A549 treated with RU486 at 1 μM for 4 hours (cell line): ENCODE data around the gene SERF2. TPM values are rescaled to one million over a fixed set of nuclear protein-coding genes. Genes with fewer than 3 reads are reported as not detected.

Source experiments
- total RNA-seq: library from RNA; stranded (reverse); fragments of 200-300 nt; extraction: Qiagen RNA extraction; gene quantifications from 5 replicates; pipeline ENCODE4 v1.2.3, GENCODE V29; 2022; ENCODE audit warnings: low read depth

The SERF2 gene
- 445 to 774 TPM (median 681 TPM) in 5 replicates for total RNA-seq

GRCh38 chr15:43791993-43792760 is at the start of gene SERF2:
SERF2 (plus strand) TSS chr15:43792320; CDS start chr15:43792377, 57 bp downstream.

DNA sequence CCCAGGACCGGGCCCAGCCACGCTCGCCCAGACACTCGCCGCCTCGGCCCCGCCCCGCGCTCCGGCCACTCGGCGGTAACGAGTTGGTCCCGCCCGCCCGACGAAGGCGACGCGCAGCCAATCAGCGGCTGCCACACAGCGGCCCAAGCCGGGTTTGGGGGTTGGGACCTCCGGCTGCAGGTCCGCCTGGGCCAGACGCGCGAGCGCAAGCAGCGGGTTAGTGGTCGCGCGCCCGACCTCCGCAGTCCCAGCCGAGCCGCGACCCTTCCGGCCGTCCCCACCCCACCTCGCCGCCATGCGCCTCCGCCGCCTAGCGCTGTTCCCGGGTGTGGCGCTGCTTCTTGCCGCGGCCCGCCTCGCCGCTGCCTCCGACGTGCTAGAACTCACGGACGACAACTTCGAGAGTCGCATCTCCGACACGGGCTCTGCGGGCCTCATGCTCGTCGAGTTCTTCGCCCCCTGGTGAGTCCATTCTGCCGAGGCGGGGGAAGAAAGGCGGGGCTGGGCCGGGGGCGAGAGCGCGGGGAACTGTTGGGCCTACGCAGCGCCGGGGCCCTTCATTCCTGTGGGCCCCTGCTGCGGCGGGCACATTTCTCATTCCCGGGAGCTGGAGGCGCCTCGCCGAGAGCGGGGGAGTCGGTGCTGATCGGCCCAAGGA is 45.7 kb upstream of the SERF2 start, which contains the start of gene PDIA3:
TSS of gene PDIA3 (plus strand) at position 194 of the 658 bp plus-strand sequence. CDS start at position 296, 102 bp downstream.

DNA sequence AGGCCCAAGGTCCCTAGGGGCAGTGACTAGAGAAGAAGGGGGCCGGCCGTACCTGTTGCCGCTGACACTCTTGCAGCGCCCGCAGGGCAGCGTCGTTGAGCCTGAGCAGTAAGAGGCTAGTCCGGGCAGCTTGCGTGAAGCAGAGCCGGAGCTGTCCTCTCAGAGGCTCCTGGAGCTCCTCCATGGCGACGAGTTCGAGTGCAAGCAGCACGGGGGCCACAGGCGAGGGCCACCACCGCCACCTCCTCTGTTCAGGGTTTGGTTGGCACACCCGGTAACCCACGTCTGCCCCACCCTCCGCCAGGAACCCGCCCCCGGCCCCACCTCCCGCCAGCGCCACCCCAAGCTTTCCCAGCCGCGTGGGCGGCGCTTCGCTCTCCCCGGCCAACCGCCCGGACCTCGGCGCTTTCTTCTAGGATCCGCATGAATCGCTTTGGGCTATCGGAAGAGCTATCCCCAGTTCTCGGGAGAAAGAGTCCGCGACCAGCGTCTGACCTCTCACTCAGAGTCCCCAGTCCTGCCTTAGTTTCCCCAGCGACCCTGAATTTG is 15.3 kb upstream of the SERF2 start, which contains the start of gene ELL3:
TSS of gene ELL3 (minus strand) at position 249 of the 549 bp plus-strand sequence. CDS start at position 184, 65 bp downstream.

DNA sequence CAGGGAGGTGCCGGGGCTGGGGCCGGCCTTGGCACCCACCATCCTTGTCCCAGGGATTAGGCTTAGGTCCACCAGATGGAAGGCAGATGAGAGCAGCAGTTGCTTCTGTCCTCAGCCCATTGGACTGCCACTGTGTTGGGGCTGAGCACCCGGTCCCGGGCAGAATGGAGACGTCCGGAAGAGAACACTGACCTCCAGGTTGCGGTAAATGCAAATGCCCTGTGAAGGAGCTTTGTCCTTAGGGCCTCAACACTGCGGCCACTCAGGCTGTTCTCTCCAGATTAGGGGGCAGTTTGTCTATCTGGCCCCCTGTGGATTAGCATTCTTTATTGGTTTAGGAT is 7.8 kb downstream of the SERF2 start, which contains the start of gene SERINC4:
TSS of gene SERINC4 (minus strand) at position 276 of the 341 bp plus-strand sequence. CDS start at position 42, 234 bp downstream.

GRCh38 chr15:43800286-43801141 is 8.4 kb downstream of the SERF2 start, which contains the start of gene HYPK:
HYPK (plus strand) TSS chr15:43800599; CDS start chr15:43800623, 24 bp downstream.

GRCh38 chr15:43824302-43825246 is 32.5 kb downstream of the SERF2 start, which contains the start of gene MFAP1:
MFAP1 (minus strand) TSS chr15:43824690; CDS start chr15:43824569, 121 bp downstream.

DNA sequence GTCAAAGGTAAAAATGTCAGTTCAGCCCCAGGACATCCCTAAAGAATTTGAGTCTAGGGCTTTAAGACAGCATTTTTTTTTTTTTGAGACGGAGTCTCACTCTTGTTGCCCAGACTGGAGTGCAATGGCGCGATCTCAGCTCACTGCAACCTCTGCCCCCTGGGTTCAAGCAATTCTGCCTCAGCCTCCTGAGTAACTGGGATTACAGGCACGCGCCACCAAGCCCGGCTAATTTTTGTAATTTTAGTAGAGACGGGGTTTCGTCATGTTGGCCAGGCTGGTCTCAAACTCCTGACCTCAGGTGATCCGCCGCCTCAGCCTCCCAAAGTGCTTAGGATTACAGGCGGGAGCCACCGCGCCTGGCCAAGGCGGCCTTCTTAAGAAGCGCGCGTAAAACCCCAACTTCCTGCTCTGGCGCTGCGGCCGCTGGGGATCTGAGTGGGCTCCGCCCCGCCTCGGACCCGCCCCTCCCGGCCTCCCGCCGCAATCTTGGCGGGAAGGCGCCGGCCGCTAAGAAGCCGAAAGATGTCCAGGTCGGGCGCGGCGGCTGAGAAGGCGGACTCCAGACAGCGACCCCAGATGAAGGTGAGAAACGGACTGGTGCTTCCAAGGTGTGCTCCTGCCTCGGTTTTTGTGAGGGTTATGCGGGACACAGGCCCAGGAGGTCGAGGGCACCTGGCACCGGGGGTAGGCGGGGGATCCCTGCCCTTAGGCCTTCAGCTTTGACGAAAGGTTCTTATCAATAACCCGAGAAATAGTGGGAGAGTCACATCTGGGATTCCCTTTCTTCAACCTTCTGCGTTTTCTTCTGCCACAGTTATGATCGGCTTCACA is 34.6 kb downstream of the SERF2 start, which contains the start of gene WDR76:
TSS of gene WDR76 (plus strand) at position 495 of the 834 bp plus-strand sequence. CDS start at position 526, 31 bp downstream.

Other genes with a start within 250 kb of the SERF2 start
- gene PPIP5K1, start 202.1 kb upstream of the SERF2 start, total RNA-seq, result 4.7 to 6.3 TPM (median 5.8 TPM) in 5 replicates
- gene CKMT1B, start 198.3 kb upstream of the SERF2 start, total RNA-seq, result 2.9 to 6.1 TPM (median 3.4 TPM) in 5 replicates
- gene STRC, start 173.5 kb upstream of the SERF2 start, total RNA-seq, result 0.07 to 0.08 TPM in 2 of 5 replicates, not detected in the others
- gene CATSPER2, start 143.5 kb upstream of the SERF2 start, total RNA-seq, result 0.18 to 0.80 TPM (median 0.59 TPM) in 5 replicates
- 1.6 to 4.0 TPM (median 2.8 TPM) in 5 replicates for gene CKMT1A, start 98.5 kb upstream of the SERF2 start, total RNA-seq
- gene PDIA3, start 45.9 kb upstream of the SERF2 start, total RNA-seq, result 301 to 389 TPM (median 355 TPM) in 5 replicates
- gene ELL3, start 15.4 kb upstream of the SERF2 start, total RNA-seq, result 1.3 to 2.3 TPM (median 2.1 TPM) in 5 replicates
- gene SERINC4, start 7.9 kb downstream of the SERF2 start, total RNA-seq, result 0.09 to 0.21 TPM (median 0.12 TPM) in 5 replicates
- 4.3 to 10.2 TPM (median 4.9 TPM) in 5 replicates for gene HYPK, start 8.3 kb downstream of the SERF2 start, total RNA-seq
- gene MFAP1, start 32.4 kb downstream of the SERF2 start, total RNA-seq, result 23.5 to 31.6 TPM (median 27.4 TPM) in 5 replicates
- 10.0 to 18.2 TPM (median 13.2 TPM) in 5 replicates for gene WDR76, start 34.7 kb downstream of the SERF2 start, total RNA-seq